Adrenal gland (tissue), 5 donors: ENCODE results near the gene LAMB4.

Source experiments
- POLR2A ChIP-seq, 2 donors: fragments of 450-650 bp; IDR thresholded peaks; one replicate each; pipeline ENCODE4 v1.6.1; 2017; ENCODE audit warnings: antibody characterized with exemption in 2 of 2, mild to moderate bottlenecking in 2 of 2, moderate library complexity in 1 of 2
- TF ChIP-seq, protein P1 (sequence below), 6 experiments: fragments of 450-650 bp in 4 of 6; fragments of 200-600 bp in 2 of 6; sonication (generic) in 1 of 6; IDR thresholded peaks; 1 replicate in 5 of 6; 2 replicates in 1 of 6; pipeline versions ENCODE4 v1.5.1 to v1.8.0; 2016 to 2021; ENCODE audit warnings: antibody characterized with exemption in 6 of 6, mild to moderate bottlenecking in 2 of 6, moderate library complexity in 1 of 6
- donor health status: DM: no; HTN: no; CAD: no.

DNA sequence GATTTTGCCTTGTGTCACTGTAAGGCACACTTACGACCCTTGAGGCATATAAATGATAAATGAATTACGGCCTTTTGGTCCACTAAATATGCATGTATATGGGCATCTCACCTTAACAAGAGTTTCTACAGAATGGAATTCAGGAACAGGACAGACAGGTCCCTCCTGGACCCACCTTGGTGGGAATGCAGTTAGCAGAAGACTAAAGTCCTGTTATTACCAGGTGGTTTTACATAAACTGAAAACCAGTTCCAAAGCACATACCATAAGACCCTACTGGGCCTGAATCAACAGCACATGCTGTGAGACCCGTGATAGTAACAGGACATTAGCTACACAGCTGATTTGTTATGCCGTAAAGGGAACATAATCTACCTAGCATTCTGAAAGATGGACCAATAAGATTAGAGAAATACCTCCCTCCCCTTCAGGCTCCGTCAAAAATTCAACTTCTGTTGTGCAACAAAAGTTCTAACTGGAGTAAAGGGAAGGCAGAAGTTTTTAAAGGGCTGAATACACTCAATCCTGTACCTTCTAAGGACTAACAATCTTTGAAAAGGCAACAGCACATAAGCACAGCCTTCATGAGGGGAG lies 151.2 kb downstream of the LAMB4 start:
- no peak for TF ChIP-seq POLR2A (IDR thresholded peaks at IDR 0.05)
- TF ChIP-seq, protein P1, sequence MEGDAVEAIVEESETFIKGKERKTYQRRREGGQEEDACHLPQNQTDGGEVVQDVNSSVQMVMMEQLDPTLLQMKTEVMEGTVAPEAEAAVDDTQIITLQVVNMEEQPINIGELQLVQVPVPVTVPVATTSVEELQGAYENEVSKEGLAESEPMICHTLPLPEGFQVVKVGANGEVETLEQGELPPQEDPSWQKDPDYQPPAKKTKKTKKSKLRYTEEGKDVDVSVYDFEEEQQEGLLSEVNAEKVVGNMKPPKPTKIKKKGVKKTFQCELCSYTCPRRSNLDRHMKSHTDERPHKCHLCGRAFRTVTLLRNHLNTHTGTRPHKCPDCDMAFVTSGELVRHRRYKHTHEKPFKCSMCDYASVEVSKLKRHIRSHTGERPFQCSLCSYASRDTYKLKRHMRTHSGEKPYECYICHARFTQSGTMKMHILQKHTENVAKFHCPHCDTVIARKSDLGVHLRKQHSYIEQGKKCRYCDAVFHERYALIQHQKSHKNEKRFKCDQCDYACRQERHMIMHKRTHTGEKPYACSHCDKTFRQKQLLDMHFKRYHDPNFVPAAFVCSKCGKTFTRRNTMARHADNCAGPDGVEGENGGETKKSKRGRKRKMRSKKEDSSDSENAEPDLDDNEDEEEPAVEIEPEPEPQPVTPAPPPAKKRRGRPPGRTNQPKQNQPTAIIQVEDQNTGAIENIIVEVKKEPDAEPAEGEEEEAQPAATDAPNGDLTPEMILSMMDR (IDR thresholded peaks at IDR 0.05), result no peak
